ENCODE results near the gene VAV1.
A peak's percentile ranks its signal among the peaks of the same experiment; 100 is the strongest.

The VAV1 gene

GRCh38 chr19:6737284-6737872 lies 35.1 kb upstream of the VAV1 start, which contains the start of gene GPR108 (continued):
- TF ChIP-seq ZFP41 (tag by site-specific recombination; IDR thresholded peaks at IDR 0.05; ENCODE audit: borderline replicate concordance): no peak
- TF ChIP-seq GLIS1 (tag by site-specific recombination; IDR thresholded peaks at IDR 0.05): peak; percentile 64

DNA sequence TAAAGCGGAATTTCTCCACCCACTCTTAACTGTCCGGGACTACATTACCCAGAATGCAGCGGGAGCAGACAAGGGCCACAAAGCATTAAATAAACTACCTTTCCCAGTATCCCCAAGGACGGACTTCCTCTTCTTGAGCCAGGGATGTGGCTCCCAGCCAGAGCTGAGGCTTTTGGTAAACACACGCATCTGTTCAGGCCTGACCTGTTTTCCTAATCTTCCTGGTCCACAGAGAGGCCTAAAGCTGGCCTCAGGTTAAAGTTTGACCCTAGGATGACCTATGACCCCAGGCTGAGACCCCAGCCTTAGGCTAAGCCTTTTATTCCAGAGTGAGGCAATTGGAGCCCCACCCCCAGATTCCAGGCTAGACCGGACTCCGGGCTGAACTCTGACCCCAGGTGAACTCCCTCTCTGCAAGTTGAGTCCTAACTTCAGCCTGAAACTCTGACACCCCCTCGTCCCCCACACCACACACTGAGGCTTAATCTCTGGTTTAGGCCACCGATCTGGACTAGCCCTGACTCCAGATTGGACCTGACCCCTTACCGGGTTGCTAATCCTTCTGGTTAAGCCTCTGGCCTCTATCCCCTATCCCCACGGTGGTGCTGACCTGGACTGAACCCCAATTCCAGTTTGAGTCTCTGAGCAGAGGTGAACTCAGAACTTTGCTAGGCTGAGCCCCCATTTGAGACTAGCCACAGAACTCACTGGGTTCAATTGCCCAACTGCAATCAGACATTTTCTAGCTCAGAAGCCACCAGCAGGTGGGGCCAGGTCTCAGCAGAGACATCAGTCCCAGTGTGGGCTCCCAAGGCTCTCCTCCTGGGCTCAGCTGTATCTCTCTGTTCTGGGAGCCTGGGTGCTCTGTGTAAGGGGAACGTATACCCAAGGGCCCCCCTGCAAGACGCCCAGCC lies 34.4 kb upstream of the VAV1 start:
- H3K9me3 ChIP-seq (ENCODE audit: control insufficient read depth, insufficient read depth, low read depth, low read length): no peaks in the 10 kb centered on the region
- H3K36me3 ChIP-seq (ENCODE audit: control insufficient read depth in 2 of 2, insufficient read depth in 1 of 2, low read length in 2 of 2): peaks cover 0 to 13% of the 10 kb centered on the region in 2 experiments; a peak in 2 of 3 replicates
- peak overlapping the region; percentile 11; the same call in 1 of the 2 replicates for H3K27ac ChIP-seq (ENCODE audit: extremely low read depth, low read depth, low read length)
- H3K4me3 ChIP-seq (ENCODE audit: low read depth, low read length): 0 out of 2 replicates have a peak overlapping the region, but pooled peaks have one; percentile 15
- peaks cover 15% of the 10 kb centered on the region for H3K4me1 ChIP-seq (ENCODE audit: control insufficient read depth, insufficient read depth, low read length)
- CTCF ChIA-PET: interaction anchor here (0.6 to 4.8 kb wide), 15 partner anchors 9 to 328 kb away, joined by 3 to 49 read pairs (median 4); partner anchors contain the start of genes SH2D3A and VAV1
- POLR2A ChIA-PET: interaction anchor here (0.5 to 1.6 kb wide), 8 partner anchors 23 to 366 kb away, joined by 3 to 6 read pairs (median 4); partner anchors contain the start of genes ALKBH7, KHSRP, SH2D3A and TNFSF9
- TF ChIP-seq, protein P1, sequence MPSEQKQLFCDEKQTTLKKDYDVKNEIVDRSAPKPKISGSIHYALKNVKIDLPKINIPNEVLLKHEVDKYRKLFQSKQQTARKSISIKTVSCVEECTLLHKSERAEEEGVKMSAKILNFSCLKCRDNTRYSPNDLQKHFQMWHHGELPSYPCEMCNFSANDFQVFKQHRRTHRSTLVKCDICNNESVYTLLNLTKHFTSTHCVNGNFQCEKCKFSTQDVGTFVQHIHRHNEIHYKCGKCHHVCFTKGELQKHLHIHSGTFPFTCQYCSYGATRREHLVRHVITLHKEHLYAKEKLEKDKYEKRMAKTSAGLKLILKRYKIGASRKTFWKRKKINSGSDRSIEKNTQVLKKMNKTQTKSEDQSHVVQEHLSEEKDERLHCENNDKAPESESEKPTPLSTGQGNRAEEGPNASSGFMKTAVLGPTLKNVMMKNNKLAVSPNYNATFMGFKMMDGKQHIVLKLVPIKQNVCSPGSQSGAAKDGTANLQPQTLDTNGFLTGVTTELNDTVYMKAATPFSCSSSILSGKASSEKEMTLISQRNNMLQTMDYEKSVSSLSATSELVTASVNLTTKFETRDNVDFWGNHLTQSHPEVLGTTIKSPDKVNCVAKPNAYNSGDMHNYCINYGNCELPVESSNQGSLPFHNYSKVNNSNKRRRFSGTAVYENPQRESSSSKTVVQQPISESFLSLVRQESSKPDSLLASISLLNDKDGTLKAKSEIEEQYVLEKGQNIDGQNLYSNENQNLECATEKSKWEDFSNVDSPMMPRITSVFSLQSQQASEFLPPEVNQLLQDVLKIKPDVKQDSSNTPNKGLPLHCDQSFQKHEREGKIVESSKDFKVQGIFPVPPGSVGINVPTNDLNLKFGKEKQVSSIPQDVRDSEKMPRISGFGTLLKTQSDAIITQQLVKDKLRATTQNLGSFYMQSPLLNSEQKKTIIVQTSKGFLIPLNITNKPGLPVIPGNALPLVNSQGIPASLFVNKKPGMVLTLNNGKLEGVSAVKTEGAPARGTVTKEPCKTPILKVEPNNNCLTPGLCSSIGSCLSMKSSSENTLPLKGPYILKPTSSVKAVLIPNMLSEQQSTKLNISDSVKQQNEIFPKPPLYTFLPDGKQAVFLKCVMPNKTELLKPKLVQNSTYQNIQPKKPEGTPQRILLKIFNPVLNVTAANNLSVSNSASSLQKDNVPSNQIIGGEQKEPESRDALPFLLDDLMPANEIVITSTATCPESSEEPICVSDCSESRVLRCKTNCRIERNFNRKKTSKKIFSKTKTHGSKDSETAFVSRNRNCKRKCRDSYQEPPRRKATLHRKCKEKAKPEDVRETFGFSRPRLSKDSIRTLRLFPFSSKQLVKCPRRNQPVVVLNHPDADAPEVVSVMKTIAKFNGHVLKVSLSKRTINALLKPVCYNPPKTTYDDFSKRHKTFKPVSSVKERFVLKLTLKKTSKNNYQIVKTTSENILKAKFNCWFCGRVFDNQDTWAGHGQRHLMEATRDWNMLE (tag by site-specific recombination; conservative IDR thresholded peaks at IDR 0.05; ENCODE audit: low read depth): 0 out of 2 replicates have a peak, but pooled peaks have one; percentile 28
- TF ChIP-seq GLIS2 (tag by site-specific recombination; IDR thresholded peaks at IDR 0.05) (peak; percentile 84), ZFHX2 (tag by site-specific recombination; conservative IDR thresholded peaks at IDR 0.05) (peak; percentile 59; the same call in 1 of the 2 replicates), PRDM4 (tag by site-specific recombination; IDR thresholded peaks at IDR 0.05) (0 out of 2 replicates have a peak, but pooled peaks have one; percentile 14), ZNF600 (tag by site-specific recombination; IDR thresholded peaks at IDR 0.05) (peak; percentile 47; the same call in 1 of the 2 replicates), SCRT2 (tag by site-specific recombination; IDR thresholded peaks at IDR 0.05) (no peak), ZBTB26 (tag by site-specific recombination; optimal IDR thresholded peaks at IDR 0.05) (no peak), ZNF10 (tag by site-specific recombination; IDR thresholded peaks at IDR 0.05) (peak; percentile 67; the same call in 1 of the 2 replicates), ZEB2 (tag by site-specific recombination; IDR thresholded peaks at IDR 0.05) (peak; percentile 47; the same call in 1 of the 2 replicates), ZSCAN23 (tag by site-specific recombination; IDR thresholded peaks at IDR 0.05) (0 out of 2 replicates have a peak, but pooled peaks have one; percentile 19), ZNF660 (tag by site-specific recombination; IDR thresholded peaks at IDR 0.05) (0 out of 2 replicates have a peak, but pooled peaks have one; percentile 9), KLF1 (tag by site-specific recombination; IDR thresholded peaks at IDR 0.05) (no peak), KLF9 (tag by site-specific recombination; IDR thresholded peaks at IDR 0.05; ENCODE audit: low read depth) (no peak), EGR2 (tag by site-specific recombination; IDR thresholded peaks at IDR 0.05; ENCODE audit: low read depth) (peak; percentile 18; the same call in 1 of the 2 replicates), SP7 (tag by site-specific recombination; IDR thresholded peaks at IDR 0.05) (peak; percentile 10; the same call in 1 of the 2 replicates), ZNF596 (tag by site-specific recombination; IDR thresholded peaks at IDR 0.05) (no peak), ZXDB (tag by site-specific recombination; IDR thresholded peaks at IDR 0.05) (no peak), ZNF140 (tag by site-specific recombination; IDR thresholded peaks at IDR 0.05) (no peak), ZNF610 (tag by site-specific recombination; IDR thresholded peaks at IDR 0.05; ENCODE audit: borderline replicate concordance) (no peak), MEIS1 (CRISPR knock-in tag; IDR thresholded peaks at IDR 0.05; ENCODE audit: borderline replicate concordance) (no peak)
- TF ChIP-seq, protein P2, sequence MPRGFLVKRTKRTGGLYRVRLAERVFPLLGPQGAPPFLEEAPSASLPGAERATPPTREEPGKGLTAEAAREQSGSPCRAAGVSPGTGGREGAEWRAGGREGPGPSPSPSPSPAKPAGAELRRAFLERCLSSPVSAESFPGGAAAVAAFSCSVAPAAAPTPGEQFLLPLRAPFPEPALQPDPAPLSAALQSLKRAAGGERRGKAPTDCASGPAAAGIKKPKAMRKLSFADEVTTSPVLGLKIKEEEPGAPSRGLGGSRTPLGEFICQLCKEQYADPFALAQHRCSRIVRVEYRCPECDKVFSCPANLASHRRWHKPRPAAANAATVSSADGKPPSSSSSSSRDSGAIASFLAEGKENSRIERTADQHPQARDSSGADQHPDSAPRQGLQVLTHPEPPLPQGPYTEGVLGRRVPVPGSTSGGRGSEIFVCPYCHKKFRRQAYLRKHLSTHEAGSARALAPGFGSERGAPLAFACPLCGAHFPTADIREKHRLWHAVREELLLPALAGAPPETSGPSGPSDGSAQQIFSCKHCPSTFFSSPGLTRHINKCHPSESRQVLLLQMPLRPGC (tag by site-specific recombination; IDR thresholded peaks at IDR 0.05): 0 out of 2 replicates have a peak, but pooled peaks have one; percentile 11

All from HEK293 (cell line).